ENCODE measurements around the gene DHDDS.
"Not testable (repeated sequence)": the region's sequence is repeated elsewhere in the genome, so short reads cannot be mapped to it uniquely, and the experiment has no call there.

DHDDS gene

DNA sequence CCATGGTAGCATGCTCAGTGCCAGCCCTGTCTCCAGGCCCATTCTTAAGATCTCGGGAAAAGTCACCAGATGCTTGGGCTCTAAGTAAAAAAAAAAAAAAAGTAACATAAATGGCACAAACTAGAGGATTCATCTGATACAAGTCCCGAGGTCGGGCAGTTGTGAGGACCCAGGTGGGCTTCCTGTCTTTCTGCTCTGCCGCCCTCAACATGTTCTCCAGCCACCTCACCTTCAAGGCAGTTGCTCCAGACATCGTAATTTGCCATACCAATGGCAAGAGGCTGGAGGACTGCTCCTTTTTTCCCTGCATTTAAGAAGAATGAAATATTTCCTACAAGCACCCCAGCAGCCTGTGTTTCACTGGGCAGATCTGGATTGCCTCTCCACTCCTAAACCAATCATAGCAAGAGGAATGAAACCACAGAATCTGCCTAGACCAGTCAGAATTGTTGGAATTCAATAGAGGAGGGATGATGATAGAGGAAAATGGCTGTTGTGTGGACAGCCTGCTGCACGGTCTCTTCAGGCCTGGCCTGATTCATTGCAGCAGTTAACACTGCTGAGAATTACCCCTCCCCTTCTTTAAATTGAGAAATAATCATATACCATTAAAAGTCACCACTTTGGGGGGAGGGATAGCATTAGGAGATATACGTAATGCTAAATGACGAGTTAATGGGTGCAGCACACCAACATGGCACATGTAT, 45.5 kb downstream of the DHDDS start:
- no peak for DNase-seq

DNA sequence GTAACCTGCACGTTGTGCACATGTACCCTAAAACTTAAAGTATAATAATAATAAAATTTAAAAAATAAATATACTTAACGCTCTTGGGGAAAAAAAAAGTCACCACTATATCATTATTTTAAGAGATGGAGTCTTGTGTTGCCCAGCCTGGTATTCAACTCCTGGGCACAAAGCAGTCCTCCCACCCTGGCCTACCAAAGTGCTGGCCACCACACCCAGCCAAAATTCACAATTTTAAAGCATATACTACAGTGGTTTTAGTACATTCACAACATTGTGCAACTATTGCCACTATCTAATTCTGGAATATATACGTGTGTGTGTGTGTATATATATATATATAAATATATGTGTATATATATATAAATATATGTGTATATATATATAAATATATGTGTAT, 46.0 kb downstream of the DHDDS start:
- no peak for DNase-seq

DNA sequence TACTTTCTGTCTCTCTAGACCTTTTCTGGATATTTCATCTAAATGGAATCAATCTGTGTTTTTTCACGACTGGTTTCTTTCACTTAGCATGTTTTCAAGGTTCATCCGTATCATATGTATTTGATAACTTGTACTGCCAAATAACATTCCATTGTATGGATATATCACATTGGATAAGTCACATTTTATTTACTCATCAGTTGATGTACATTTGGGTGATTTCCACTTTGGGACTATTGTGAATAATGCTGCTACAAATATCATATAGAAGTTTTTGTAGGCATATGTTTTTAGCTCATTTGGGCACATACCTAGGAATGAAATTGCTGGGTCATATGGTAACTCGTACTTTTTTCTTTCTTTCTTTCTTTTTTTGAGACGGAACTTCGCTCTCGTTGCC, 46.9 kb downstream of the DHDDS start:
- no peak for DNase-seq

DNA sequence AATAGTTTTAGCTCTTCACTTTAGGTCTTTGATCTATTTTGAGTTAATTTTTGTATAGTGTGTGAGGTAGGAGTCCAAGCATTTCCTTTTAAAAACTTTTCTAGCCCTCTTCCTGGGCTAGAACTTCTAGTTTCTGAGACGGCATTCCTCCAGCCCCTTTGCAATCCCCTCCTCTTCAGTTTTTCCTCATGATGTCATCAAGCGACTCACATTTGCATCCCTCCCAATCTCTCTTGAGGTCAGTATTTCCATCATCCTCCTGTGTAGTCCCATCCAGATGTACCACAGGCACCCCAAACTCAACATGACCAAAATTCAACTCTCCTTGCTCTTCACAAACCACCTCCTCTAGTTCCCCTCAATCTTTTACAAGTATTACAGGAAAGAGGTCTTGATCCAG, 50.8 kb downstream of the DHDDS start:
- DNase-seq = no peak

DNA sequence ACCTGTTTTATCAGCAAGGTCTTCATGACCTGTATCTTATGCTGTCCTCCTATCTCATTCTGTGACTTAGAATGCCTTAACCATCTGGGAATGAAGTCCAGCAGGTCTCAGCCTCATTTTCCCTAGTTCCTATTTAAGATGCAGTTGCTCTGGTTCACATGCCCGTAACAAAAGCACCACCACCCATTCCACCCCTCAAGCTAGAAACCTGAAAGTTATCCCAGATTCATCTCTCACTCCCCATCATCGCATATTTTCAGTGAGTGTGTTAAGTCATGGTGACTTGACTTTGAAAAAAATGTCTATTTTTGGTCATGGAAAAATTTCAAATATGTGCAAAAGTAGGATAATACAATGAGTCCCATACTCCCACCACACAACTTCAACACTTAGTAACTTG, 51.9 kb downstream of the DHDDS start:
- no peak for DNase-seq

DNA sequence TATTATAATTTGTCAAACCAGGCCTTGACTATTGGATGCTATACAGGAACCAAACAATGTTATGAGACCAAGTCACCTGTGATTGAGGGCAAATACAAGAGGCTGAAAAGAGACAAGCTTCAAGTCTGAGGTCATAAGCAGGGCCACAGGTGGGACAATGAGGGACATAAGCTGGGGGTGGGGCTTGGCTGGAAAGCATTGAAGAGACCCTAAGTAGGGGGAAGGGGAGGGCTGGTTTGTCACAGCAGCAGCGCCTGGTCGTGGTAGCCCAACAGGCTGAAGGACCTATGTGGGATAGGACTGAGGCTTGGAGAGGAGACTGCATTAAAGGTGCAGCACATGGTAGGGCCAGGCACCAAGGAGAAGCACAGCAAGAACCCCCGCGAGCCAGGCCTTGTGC, 58.0 kb downstream of the DHDDS start:
- DNase-seq = no peak

DNA sequence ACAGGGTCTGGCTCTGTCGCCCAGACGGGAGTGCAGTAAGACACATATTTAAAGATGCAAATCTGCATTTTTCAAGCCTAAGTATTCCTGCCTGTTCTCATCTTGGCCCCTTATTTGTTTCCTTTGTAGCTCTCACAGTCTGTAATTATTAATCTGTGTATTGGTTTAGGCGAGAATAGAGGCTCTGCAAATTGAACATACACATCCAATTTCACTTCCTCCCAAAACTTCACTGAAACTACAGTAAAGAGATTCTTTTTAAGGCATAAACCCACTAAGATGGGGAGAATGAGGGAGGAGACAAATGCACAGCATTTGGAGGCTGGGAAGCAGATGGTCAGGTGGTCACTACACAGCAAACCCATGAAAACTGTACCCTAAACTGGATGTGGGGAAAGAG, 61.1 kb downstream of the DHDDS start:
- DNase-seq = no peak

DNA sequence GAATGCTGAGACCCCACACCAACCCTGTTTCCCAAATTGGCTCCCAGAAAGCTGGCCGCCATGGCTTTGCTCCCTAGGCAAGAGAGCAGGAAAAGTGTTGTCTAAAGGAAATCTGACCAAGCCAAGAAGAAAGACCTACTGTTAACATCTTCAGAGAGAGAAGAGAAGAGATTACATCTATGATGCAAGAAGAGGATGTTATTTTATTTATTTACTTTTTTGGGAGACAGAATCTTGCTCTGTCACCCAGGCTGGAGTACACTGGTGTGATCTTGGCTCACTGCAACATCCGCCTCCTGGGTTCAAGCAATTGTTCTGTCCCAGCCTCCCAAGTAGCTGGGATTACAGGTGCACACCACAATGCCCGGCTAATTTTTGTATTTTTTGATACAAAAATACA, 61.8 kb downstream of the DHDDS start:
- no peak for DNase-seq

DNA sequence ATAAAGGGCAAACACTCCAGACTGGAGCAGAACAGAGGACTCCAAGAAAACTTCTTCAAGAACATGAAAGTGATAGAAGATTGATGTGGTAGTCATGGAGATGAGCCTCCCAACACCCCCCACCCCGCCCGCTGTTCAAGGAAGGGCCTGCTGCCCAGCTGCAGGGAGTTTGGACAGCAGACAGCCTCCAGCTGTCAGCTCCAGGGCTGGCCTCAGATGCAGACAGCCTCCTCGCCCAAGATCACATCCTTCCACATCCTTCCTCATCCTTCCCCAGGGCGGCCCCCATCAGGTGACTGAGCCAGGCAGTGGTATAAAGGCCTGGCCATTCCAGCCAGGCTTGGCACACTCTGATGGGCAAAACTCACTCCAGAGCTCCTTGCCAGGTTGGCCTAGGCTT, 64.7 kb downstream of the DHDDS start:
- DNase-seq = no peak

DNA sequence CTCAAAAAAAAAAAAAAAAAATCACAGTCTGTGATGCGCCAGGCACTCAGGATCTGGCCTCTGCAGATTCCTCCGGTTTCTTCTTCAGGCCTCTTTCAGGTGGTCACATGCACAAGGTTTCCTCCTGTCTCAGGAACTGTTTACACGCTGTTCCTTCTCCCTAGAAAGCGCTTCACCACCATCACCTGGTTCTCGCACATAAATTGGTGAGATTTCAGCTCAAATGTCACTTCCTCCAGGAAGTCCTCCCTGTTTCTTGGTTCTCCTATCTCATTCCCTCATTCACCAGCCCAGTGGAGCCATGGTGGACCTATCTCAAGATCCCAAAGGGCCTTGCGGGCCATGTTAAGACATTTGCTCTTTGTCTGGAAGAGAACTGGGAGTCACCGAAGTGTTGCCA, 66.8 kb downstream of the DHDDS start:
- no peak for DNase-seq

DNA sequence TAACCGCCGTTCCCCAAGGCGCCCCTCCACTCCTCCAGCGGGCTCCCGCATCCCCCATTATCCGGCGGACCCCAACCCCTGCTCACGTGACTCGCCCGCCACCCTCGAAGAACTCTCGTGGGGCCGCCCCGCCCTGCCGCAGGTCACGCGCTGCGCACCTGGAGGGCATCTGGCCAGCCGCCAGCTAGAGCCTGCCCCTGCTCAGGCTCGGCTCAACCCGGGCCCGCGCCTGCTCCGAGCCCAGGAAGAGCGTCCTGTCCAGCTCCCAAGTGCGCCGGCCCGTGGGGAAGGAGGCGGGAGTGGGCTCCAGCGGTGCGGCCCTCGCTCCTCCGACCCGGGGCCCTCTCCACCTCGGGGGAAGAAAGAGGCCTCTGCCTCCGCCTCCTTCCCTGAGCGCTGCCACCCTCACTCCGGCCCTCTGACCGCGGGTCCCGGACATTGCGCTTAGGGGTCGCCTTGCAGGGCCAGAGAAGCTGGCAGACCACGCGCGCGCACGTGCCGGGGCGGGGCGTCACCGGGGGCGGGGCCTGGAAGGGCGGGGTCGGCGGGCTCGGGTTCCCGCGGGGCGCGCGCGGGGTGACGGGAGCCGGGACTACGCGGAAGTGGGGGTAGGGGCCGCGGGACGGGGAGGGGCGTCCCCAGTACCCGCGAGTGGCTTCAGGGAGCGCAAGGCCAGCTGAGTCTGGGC, 68.5 kb downstream of the DHDDS start:
- DNase-seq = peak; percentile 94

DNA sequence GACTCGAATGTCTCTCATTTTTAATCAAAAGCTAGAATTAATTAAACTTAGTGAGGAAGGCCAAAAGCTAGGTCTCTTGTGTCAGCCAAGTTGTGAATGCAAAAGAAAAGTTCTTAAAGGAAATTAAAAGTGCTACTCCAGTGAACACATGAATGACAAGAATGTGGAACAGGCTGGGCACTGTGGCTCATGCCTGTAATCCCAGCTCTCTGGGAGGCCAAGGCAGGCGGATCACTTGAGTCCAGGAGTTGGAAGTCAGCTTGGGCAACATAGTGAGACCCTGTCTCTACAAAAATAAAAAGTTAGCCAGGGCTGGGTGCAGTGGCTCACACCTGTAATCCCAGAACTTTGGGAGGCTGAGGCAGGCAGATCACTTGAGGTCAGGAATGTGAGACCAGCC, 78.6 kb downstream of the DHDDS start:
- DNase-seq = not testable (repeated sequence)

DNA sequence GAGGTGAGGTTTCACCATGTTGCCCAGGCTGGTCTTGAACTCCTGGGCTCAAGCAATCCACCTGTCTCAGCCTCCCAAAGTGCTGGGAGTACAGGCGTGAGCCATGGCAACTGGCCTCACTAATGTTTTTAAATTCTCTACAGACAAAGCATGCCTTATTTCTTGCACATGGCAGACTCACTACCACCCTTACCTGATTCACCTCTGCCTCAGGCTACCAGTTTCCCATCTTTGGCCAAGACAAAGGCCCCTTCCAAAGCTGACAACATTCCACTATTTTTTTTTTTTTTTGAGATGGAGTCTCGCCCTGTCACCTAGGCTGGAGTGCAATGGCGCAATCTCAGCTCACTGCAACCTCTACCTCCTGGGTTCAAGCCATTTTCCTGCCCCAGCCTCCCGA, 83.7 kb downstream of the DHDDS start:
- not testable (repeated sequence) for DNase-seq

DNA sequence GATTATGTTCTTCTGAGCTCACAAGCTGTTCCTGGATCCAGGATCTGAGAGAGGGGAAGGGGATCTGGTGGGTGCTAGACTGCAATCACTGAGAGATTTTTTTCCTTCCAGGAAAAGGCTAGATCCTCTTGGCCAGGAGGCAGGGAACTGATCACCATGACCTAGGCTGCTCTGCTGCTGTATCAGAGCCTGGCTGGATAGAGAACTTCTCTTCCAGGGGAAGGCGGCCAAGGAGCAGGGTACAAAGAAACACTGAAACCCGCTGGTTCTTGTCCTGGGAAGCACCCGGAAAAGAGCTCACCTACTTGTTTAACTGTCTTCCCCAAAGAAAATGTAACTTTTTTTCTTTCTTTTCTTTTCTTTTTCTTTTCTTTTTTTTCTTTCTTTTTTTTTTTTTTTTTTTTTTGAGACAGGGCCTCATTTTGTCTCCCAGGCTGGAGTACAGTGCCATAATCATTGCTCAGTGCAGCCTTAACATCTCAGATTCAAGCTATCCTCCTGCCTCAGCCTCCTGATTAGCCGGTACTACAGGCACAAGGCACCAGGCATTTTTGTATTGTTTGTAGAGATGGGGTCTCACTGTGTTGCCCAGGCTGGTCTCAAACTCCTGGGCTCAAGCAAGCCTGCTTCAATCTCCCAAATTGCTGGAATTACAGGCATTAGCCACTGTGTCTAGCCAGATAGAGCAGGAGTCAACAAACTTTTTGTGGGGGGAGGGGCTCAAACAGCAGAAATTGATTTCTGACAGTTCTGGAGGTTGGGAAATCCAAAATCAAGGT, 85.1 kb downstream of the DHDDS start:
- DNase-seq = no peak

DNA sequence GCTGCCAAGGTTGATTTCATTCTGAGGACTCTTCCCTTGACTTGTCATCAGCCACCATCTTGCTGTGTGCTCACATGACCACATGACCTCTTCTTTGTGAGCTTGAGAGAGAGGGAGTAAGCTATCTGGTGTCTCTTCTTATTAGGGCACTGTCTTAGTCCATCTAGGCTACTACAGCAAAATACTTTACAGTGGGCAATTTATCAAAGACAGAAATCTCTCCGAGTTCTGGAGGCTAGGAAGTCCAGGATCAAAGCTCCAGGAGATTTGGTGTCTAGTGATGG, 85.6 kb downstream of the DHDDS start:
- DNase-seq = no peak

DNA sequence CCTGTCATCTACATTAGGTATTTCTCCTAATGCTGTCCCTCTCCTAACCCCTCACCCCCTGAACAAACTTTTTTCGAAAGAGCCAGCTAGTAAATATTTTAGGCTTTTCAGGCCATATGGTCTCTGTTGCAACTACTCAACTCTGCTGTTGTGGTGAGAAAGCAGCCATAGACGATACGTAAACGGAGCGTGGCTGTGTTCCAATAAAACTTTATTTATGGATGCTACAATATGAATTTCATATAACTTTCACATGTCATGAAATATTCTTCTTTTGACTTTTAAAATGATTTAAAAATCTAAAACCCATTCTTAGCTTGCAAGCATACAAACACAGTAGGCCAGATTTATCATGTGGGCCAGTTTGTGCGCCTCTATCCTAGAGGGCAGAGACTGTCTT, 86.2 kb downstream of the DHDDS start:
- DNase-seq = no peak

DNA sequence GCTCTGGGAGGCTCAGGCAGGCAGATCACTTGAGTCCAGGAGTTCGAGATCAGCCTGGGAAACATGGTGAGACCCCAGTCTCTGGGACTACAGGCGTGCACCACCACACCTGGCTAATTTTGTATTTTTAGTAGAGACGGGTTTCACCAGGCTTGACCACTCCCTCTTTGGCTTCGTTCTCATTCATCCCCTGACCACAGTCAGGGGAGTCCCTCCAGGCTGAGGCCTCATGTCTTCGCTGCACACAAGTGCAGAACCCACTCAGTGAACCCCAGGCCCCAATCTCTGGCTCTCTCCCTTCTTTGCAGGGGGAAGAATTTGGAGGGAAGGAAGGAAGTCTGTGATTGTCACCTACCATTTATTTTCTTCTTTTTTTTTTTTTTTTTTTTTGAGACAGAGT, 88.2 kb downstream of the DHDDS start:
- no peak for DNase-seq

All from stimulated activated CD4-positive, alpha-beta T cell treated with anti-CD3 and anti-CD28 coated beads, Interleukin-15, amount 100 ng/mL, for 24 hours (primary cell).